NK-92 treated with Interleukin-12 subunit alpha and Interleukin-12 subunit beta, amount 100 ng/mL, for 24 hours (cell line): ENCODE data around the gene SSX4B.
"Not testable (repeated sequence)": the region's sequence is repeated elsewhere in the genome, so short reads cannot be mapped to it uniquely, and the experiment has no call there.

Source experiments
- DNase-seq: peaks from one replicate; lab custom pipeline; 2025; lab: John Stamatoyannopoulos, UW

The SSX4B gene, protein sequence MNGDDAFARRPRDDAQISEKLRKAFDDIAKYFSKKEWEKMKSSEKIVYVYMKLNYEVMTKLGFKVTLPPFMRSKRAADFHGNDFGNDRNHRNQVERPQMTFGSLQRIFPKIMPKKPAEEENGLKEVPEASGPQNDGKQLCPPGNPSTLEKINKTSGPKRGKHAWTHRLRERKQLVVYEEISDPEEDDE

DNA sequence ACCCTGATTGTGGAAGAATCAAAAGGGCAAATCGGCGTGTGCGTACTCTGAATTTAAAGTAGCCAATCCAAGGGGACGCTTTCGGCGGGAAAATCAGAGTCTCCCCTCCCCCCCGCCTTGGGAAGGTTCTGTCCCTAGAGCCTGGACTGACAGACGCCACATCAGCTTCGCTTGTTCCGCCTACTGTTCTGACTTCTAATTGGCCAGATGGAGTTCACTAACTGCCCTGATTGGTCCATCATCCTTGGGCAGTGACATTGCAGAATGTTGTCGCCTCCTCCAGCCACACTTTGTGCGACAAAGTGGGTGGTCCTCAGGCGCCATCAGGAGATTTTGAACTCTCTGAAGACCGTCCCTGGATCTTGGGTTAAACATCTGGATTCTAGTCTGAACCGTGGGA is at the start of gene SSX4B:
SSX4B (minus strand) TSS at position 101 of the 400 bp plus-strand sequence. CDS start 588 bp downstream, outside the sequence.
- DNase-seq, result not testable (repeated sequence)

DNA sequence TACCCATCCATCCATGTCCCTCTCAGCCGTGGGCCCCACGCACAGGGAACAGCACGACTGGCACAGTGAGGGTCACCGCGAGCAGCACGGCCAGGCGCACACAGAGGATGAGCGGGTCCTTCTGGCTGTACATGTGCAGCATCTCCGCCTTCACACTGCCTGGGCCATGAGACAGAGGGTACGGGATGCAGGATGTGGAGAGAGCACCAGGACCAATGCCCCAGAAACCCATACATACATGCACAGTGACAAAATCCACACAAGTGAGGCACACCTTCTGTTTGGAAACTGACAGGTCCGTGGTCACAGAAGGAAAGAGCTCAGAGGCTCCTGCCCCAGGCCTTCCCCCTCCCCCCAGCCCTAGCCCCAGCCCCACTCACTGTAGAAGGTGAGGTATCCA is 48.8 kb upstream of the SSX4B start:
- DNase-seq, result no peak

DNA sequence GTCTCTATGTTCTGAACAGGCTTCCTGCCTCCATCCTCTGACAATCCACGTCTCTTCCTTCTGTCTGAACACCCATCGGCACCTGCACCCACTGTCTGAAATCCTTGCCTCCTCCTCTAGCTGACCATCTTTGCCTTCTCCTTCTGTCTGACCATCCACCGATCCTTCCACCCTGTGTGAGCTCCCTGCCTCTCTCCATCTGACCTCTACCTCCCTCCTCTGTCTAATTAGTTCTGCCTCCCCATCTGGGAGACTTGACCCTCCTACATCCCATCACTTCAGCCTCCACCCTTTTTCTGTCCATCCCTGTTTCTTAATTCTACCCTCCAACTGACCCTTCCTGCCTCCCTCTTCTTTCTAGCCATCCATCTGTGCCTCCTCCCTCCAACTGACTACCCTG is 48.3 kb upstream of the SSX4B start:
- DNase-seq, result no peak

DNA sequence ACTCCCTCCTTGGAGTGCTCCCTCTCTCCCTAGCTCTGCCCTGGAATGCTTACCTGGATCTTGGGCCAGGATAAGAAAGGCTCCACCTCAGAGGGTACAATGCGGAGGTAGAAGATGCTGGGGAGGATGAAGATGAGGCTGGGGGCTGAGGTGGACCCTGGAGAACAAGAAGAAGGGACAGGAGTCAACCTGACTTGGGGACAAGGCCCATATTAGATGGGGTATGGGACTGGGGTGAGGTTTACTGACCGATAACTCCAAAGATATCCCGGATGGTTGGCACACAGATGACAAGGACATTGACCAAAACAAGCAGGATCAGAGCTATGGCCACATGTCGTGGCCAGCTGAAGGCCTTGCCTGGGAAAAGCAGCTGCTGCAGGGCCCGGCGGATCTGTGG is 47.7 kb upstream of the SSX4B start:
- no peak for DNase-seq

DNA sequence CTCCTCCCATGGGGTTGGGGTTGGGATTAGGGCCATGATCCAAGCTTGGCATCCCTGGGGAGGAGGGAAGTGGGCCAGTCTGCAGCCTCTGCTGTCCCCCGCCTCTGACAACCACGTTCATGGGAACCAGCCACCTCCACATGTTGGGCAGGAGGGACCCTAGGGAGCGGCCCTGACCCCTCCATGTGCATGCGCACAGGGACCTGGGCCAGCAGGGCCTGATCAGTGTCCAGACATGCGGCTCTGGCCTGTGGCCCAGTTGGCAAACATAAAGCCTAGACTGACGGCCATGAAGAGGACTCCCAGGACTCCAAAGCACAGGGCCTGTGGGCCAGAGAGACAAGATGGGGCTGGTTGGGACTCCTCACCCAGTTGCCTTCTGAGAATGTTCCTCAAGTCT is 47.0 kb upstream of the SSX4B start:
- DNase-seq, result no peak

DNA sequence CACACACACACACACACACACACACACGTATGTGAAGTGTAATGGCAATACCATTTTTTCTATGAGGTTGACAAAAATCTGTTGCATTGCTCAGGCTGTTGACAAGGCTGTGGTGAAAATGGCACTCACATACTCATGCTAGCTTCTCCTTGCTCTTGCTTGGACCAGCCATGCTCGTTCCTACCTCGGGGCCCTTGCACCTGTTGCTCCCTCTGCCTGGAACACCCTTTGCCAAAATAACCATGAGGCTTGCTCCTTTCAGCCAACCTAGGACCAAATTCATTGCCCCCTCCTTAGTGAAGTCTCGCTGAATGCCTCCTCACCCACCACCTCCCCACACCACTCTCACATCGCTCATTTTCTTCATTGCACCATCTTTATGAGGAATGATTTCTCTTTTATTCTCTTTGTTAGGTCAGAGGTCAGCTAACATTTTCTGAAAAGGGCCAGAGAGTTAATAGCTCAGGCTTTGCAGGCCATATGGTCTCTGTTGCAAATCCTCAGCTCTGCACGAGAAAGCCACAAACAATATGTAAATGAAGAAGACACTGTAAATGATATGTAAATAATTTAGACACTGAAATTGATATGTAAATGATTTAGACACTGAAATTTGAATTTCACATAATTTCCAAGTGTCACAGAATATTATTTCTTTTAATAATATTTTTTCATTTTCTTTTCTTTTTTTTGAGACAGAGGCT is 45.0 kb upstream of the SSX4B start:
- no peak for DNase-seq

DNA sequence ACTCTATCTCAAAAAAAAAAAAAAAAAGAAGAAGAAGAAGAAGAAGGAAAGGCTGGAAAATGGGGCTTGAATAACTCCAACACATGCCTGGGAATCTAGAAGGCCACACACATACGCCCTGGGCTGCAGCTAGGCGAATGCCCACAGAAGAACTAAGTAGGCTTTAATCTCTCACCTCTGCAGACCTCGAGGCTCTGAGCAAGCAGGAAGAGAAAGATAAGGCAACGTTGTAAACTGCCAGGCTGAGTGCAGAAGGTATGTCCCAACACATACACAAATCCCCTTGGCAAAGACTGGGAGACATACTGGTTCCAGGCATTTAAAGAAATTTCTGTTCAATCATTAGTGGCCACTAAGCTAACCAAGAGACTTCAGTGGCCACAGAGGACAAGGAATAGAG is 39.9 kb upstream of the SSX4B start:
- DNase-seq, result no peak

DNA sequence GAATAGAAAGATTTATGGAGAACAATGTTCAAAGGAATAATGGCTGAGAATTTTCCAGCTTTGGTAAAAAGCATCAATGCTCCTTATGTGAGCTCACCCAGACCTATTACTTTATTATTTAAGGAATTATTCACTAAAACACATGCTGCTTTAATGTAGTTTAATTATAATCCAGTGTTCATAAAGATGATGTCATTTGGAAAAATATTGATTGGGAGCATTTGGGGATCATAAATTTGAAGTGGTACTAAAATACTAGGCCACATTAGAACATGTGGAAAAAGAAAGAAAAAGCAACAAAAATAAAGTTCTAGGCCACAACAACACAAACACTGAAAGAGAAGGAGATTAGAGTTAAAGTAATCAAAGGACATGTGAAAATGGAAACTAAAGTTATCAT is 38.3 kb upstream of the SSX4B start:
- DNase-seq, result no peak

DNA sequence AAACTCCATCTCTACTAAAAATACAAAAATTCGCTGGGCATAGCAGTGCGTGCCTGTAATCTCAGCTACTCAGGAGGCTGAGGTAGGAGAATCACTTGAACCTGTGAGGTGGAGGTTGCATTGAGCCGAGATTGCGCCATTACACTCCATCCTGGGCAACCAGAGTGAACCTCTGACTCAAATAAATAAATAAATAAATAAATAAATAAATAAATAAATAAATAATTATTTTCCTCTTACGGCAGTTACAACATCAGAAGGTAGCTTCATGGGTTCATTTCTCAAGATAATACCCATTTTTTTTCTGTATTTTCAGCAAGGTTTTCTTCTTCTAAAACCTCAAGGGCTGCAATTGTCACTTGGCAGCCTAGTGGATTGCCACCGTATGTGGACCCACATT is 35.4 kb upstream of the SSX4B start:
- DNase-seq, result not testable (repeated sequence)

DNA sequence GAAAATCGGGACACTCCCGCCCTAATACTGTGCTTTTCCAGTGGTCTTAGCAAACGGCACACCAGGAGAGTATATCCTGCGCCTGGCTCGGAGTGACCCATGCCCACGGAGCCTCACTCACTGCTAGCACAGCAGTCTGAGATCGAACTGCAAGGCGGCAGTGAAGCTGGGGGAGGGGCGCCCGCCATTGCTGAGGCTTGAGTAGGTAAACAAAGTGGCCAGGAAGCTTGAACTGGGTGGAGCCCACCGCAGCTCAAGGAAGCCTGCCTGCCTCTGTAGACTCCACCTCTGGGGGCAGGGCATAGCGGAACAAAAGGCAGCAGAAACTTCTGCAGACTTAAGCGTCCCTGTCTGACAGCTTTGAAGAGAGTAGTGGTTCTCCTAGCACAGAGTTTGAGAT is 22.0 kb upstream of the SSX4B start:
- DNase-seq, result not testable (repeated sequence)

DNA sequence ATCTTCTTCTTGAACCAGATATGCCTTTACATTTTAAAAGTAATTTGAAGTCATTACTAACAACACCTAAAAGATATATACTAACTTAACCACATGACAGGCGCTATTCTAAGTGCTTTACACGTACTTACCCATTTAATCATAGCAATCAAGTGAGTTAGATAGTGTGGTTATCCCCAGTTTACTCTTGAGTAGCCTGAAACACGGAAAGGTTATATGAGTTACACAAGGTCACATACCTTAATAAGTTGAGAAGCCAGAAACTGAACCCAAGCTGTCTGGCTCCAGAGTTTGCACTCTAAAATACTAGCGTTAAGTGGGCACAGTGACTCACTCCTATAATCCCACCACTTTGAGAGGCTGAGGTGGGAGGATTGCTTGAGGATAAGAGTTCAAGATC is 18.4 kb upstream of the SSX4B start:
- not testable (repeated sequence) for DNase-seq

DNA sequence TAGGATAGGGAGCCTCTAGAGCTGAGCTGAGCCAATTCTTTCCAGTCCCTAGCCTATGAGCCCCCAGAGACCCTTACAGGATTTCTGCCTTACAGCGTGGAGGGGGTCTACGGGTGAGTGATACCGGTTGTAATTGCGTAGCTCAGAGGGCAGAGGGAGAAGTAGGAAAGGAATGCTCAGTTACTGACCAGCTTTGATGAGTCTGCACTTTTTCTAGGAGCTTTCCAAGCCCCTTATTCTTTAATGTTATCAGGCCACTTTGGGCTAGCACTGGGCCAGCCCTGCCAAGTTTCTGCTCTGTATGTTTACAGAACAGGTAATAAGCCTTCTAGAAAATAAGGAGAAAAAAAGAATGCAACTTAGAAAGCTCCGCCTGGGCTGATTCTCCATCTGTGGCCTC is 17.8 kb upstream of the SSX4B start:
- DNase-seq, result not testable (repeated sequence)

DNA sequence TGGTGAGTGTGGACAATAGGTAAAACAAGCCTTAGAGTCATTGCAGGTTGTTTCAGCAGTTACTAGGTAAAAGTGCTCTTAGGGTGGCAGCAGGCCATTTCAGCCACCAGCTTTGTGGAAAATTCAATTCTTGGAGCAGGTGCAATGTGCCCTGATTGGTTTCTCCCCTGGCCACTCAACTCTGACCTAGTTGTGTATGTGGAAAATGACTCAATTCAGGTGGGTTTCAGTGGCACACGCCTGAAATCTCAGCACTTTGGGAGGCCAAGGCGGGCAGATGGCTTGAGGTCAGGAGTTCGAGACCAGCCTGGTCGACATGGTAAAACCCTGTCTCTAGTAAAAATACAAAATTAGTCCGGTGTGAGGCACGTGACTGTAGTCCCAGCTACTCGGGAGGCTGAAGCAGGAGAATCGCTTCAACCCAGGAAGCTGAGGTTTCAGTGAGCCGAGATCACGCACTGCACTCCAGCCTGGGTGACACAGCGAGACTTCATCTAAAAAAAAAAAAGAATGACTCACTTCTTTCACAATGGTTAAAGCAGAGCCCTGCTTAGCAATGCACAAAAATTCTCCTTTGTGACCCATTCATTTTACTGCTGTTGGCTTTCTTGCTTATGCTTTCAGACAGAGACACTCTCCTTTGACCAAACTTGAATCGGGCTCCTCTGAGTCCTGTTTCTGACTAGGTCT is 15.4 kb upstream of the SSX4B start:
- not testable (repeated sequence) for DNase-seq

DNA sequence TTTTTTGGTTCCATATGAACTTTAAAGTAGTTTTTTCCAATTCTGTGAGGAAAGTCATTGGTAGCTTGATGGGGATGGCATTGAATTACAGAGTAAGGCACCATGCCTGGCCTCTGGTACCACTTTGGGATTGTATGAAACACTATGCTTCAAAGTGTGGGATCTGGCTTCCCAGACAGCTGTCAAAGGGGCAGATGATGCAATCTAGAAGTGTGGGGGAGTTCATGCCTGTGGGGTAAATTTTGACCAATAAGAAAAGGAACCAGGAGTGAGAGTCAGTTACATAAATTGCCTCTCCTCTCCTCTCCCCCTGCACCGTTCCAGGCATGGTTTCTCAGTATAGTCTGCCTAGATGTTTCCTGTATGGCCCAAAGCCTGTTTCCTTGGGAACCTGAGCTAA is 13.9 kb downstream of the SSX4B start:
- DNase-seq, result not testable (repeated sequence)

DNA sequence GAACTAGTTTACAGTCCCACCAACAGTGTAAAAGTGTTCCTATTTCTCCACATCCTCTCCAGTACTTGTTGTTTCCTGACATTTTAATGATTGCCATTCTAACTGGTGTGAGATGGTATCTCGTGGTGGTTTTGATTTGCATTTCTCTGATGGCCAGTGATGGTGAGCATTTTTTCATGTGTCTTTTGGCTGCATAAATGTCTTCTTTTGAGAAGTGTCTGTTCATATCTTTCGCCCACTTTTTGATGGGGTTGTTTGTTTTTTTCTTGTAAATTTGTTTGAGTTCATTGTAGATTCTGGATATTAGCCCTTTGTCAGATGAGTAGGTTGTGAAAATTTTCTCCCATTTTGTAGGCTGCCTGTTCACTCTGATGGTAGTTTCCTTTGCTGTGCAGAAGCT is 14.8 kb downstream of the SSX4B start:
- not testable (repeated sequence) for DNase-seq

DNA sequence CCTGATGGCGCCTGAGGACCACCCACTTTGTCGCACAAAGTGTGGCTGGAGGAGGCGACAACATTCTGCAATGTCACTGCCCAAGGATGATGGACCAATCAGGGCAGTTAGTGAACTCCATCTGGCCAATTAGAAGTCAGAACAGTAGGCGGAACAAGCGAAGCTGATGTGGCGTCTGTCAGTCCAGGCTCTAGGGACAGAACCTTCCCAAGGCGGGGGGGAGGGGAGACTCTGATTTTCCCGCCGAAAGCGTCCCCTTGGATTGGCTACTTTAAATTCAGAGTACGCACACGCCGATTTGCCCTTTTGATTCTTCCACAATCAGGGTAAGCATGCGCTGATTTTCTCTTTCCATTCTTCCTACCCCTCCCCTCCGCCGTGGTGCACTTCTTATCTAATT is 28.5 kb downstream of the SSX4B start, which contains the start of gene SSX4:
SSX4 (plus strand) TSS at position 301 of the 400 bp plus-strand sequence. CDS start 515 bp downstream, outside the sequence.
- DNase-seq, result not testable (repeated sequence)

DNA sequence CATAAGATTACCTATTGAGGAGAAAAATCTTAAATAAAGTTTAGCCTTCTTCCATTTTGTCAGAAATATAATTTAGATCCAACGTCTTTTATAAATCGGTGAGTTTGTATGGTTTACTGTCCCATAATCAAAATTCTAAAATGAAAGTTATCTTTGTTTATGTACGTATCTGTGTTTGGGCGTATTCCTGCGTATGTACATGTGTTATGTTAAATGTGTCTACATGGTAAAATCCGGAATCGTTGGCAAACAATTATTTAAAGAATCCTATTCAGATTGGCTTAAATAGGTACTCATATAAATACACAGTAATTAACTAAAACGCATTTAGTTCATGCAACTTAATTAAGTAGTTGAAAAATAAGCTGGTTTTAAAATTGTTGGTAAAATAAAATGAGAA is 41.4 kb downstream of the SSX4B start:
- not testable (repeated sequence) for DNase-seq

DNA sequence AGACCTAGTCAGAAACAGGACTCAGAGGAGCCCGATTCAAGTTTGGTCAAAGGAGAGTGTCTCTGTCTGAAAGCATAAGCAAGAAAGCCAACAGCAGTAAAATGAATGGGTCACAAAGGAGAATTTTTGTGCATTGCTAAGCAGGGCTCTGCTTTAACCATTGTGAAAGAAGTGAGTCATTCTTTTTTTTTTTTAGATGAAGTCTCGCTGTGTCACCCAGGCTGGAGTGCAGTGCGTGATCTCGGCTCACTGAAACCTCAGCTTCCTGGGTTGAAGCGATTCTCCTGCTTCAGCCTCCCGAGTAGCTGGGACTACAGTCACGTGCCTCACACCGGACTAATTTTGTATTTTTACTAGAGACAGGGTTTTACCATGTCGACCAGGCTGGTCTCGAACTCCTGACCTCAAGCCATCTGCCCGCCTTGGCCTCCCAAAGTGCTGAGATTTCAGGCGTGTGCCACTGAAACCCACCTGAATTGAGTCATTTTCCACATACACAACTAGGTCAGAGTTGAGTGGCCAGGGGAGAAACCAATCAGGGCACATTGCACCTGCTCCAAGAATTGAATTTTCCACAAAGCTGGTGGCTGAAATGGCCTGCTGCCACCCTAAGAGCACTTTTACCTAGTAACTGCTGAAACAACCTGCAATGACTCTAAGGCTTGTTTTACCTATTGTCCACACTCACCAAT is 43.9 kb downstream of the SSX4B start:
- DNase-seq, result not testable (repeated sequence)

DNA sequence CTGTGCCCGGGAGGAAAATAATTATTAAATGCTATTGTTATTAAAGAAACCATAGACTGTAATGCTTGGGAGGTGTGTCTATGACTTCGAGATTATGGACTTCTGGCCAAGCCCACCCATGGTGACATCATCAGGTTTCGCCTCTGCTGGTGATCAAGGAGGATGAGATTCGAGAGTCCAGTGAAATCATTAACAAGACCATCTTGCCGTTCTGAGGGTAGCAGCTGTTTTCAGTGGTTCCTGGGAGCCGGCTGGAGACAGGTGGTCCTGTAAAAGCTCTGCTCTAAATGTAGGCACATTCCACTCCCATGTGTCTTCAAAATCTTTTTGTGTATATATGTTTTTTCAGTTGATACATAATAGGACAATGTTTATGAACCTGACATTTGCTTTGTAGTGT is 52.5 kb downstream of the SSX4B start:
- DNase-seq, result not testable (repeated sequence)

DNA sequence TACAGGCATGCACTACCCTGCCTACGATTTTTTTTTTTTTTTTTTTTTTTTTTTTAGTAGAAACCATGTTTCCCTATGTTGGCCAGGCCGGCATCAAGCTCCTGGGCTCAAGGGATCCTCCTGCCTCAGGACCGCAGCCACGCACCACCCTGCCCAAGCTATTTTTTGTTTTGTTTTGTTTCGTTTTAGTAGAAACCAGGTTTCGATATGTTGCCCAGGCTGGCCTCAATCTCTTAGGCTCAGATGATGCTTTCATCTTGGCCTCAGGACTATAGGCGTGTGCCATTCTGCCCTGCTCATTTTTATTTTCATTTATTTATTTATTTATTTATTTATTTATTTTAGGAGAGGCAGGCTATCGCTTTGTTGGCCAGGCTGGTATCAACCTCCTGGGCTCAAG is 54.1 kb downstream of the SSX4B start:
- DNase-seq, result no peak

DNA sequence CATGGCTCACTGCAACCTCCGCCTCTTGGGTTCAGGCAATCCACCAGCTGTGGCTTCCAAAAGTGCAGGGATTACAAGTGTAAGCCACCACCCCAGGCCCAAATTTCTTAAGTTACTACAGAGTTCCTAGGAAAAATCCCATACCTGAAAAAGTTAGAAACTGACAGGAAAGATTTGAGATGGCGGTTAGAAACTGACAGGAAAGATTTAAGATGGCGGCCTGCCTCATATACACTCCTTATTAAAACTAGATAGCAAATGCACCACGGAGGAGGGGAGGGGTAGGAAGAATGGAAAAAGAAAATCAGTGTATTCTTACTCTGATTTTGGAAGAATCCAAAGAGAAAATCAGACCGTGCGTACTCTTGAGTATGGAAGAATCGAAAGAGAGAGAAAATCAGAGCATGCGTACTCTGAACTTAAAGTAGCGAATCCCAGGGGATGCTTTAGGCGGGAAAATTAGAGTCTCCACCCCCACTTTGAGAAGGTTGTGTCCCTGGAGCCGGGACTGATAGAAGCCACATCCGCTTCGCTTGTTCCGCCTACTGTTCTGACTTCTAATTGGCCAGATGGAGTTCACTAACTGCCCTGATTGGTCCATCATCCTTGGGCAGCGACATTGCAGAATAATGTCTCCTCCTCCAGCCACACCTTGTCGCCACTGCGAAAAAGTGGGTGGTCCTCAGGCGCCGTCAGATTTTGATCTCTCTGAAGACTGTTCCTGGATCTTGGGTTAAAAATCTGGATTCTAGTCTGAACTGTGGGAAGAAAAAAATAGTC is 55.3 kb downstream of the SSX4B start, which contains the start of gene SSX3:
SSX3 (minus strand) TSS at position 389 of the 780 bp plus-strand sequence. CDS start 1,454 bp downstream, outside the sequence.
- not testable (repeated sequence) for DNase-seq
